ENCODE measurements around the gene ELL. TPM values are rescaled to one million over a fixed set of nuclear protein-coding genes. Genes with fewer than 3 reads are reported as not detected.
A peak's percentile ranks its signal among the peaks of the same experiment; 100 is the strongest.

ELL gene
- total RNA-seq, 6 experiments from 2014 or later = 15.7 to 17.8 (median 16.4) TPM

GRCh38 chr19:18489627-18490184 lies 32.2 kb downstream of the ELL start:
- Mint-ChIP-seq H3K36me3 (ENCODE audit: low read depth) (no peaks in the 10 kb centered on the region; the same call in 1 of the 2 replicates), H3K9me3 (no peaks in the 10 kb centered on the region), H3K4me1 (ENCODE audit: low read depth) (peaks cover 42% of the 10 kb centered on the region), H3K27ac (no peak overlapping the region), H3K27me3 (ENCODE audit: insufficient read depth) (peaks cover 1% of the 10 kb centered on the region; the same call in 1 of the 2 replicates), H3K4me3 (no peak overlapping the region)
- TF ChIP-seq CTCF (IDR thresholded peaks at IDR 0.05) = no peak
- DNase-seq = no peak

- Mint-ChIP-seq H3K27ac (no peak overlapping the region), H3K9me3 (no peaks in the 10 kb centered on the region), H3K4me1 (ENCODE audit: low read depth) (peaks cover 38% of the 10 kb centered on the region), H3K36me3 (ENCODE audit: low read depth) (no peaks in the 10 kb centered on the region; the same call in 1 of the 2 replicates), H3K4me3 (no peak overlapping the region), H3K27me3 (ENCODE audit: insufficient read depth) (peaks cover 1% of the 10 kb centered on the region; the same call in 1 of the 2 replicates)
- DNase-seq = no peak
- TF ChIP-seq CTCF (IDR thresholded peaks at IDR 0.05) = no peak
Observed at GRCh38 chr19:18488838-18489626, 32.8 kb downstream of the ELL start.

GRCh38 chr19:18488403-18488723 lies 33.5 kb downstream of the ELL start:
- H3K27me3 Mint-ChIP-seq (ENCODE audit: insufficient read depth) = peaks cover 1% of the 10 kb centered on the region
- peak overlapping the region; percentile 56 for H3K27ac Mint-ChIP-seq
- peaks cover 38% of the 10 kb centered on the region for H3K4me1 Mint-ChIP-seq (ENCODE audit: low read depth)
- no peaks in the 10 kb centered on the region for H3K9me3 Mint-ChIP-seq
- no peaks in the 10 kb centered on the region; the same call in 1 of the 2 replicates for H3K36me3 Mint-ChIP-seq (ENCODE audit: low read depth)
- no peak for DNase-seq
- peak; percentile 61 for TF ChIP-seq CTCF (IDR thresholded peaks at IDR 0.05)
- H3K4me3 Mint-ChIP-seq = no peak overlapping the region

DNA sequence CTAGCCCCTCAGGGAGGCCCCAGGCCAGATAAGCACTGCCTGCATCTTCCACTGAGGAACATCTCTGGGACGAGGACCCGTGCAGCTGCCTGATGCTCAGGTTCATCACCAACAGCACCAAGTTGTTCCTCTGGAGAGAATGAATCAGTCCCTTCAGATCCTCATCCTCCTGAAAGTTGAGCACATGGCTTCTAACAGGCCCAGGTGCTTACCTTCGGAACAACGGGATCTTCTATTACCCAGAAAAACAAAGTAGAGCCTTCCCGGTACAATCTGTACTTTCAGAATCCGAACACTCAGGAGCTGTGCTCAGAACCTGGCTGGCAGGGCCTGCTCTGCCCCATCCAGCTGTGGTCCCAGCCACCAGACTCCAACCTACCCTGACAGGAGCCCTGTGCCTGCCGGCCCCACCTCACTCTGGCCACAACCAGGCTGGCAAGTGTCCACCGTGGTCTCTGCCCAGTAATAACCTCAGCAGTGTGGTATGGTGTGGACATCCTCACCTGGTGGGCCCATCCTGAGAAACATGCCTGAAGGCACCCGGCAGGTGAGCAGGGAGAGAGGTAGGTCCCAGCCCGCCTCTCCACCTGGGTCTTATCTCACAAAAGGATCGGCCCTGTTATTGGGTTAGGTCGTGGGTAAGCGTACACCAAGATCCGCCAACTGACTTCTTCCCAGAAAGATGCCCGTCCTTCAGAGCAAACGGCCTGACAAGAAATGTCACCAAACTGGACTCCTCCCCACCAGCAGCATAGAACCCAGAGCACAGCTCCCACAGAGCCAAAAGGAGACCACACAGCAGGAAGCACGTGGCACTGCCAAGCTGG lies 34.1 kb downstream of the ELL start:
- Mint-ChIP-seq H3K27me3 (ENCODE audit: insufficient read depth) (peaks cover 1% of the 10 kb centered on the region), H3K4me3 (no peak overlapping the region), H3K9me3 (no peaks in the 10 kb centered on the region), H3K4me1 (ENCODE audit: low read depth) (peaks cover 44% of the 10 kb centered on the region), H3K27ac (peak overlapping the region; percentile 87), H3K36me3 (ENCODE audit: low read depth) (no peaks in the 10 kb centered on the region; the same call in 1 of the 2 replicates)
- no peak for DNase-seq
- no peak for TF ChIP-seq CTCF (IDR thresholded peaks at IDR 0.05)

DNA sequence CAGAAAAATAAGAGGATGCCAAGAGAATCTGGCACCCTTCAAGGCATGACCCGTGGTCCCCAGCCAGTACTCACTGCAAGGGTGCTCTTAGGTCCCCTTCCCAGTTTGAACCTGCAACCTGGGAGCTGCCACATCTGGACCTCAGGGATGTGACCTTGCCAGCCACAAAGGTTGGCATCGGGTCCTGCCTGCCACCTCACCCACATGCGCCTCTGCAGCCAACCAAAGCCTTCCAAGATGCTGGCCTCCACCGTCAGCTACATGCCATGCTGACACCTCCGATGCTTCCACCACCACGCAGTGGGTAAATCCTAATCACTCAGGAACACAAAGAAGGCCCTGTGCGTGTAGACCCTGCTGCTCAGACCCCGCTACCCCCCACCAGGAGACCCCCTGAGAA lies 35.1 kb downstream of the ELL start:
- H3K9me3 Mint-ChIP-seq = no peaks in the 10 kb centered on the region
- DNase-seq = no peak
- peaks cover 50% of the 10 kb centered on the region for H3K4me1 Mint-ChIP-seq (ENCODE audit: low read depth)
- H3K27me3 Mint-ChIP-seq (ENCODE audit: insufficient read depth) = no peaks in the 10 kb centered on the region; the same call in 1 of the 2 replicates
- peak overlapping the region; percentile 68 for H3K4me3 Mint-ChIP-seq
- peak overlapping the region; percentile 87 for H3K27ac Mint-ChIP-seq
- no peak for TF ChIP-seq CTCF (IDR thresholded peaks at IDR 0.05)
- no peaks in the 10 kb centered on the region; the same call in 1 of the 2 replicates for H3K36me3 Mint-ChIP-seq (ENCODE audit: low read depth)
